GM12878 (cell line): ENCODE data around the gene ZNF493. TPM values are rescaled to one million over a fixed set of nuclear protein-coding genes. Genes with fewer than 3 reads are reported as not detected.

Source experiments
- ATAC-seq: fragments of 200-7000 bp; cut with Tn5 transposase; 3 replicates; pipeline ENCODE4 v1.9.1; 2020; ENCODE audit warnings: mild to moderate bottlenecking, moderate library complexity
- BruUV-seq: library from RNA; stranded (reverse); fragments of 400-500 nt; replicated peaks from 2 replicates; lab custom pipeline; 2021; lab: Mats Ljungman, UMichigan
- CTCF ChIA-PET: fragments of 300-600 bp; sonication (Branson Sonifier 250); formaldehyde crosslinking; extraction: SDS; loops from one replicate; lab custom pipeline; 2021; ENCODE audit warnings: inconsistent platforms; lab: Yijun Ruan, JAX
- POLR2A ChIA-PET: fragments of 350-600 bp; formaldehyde crosslinking; extraction: SDS; loops from one replicate; lab custom pipeline; 2021; ENCODE audit warnings: inconsistent platforms; lab: Charles Lee
- RAD21 ChIA-PET: fragments of 300-600 bp; sonication (Branson Sonifier 250); formaldehyde crosslinking; loops from one replicate; lab custom pipeline; 2023; ENCODE audit warnings: antibody characterized with exemption; ENCODE audit not compliant: unreplicated experiment; lab: Charles Lee
- SMC1A ChIA-PET: fragments of 300-600 bp; sonication (Branson Sonifier 250); formaldehyde crosslinking; loops from one replicate; lab custom pipeline; 2023; ENCODE audit not compliant: unreplicated experiment, uncharacterized antibody; lab: Charles Lee
- DNase-seq: peaks from one replicate; pipeline ENCODE4 v3.0.0-alpha.2; 2011; ENCODE audit warnings: low read depth, low spot score
- FAIRE-seq: peaks from 3 replicates; lab custom pipeline; 2011; peaks lifted over from hg19 to GRCh38; lab: Jason Lieb, UNC
- H2AFZ ChIP-seq: 2 replicates; pipeline ENCODE4 v1.6.0; 2011; ENCODE audit warnings: low read depth, low read length, control low read depth; ENCODE audit not compliant: control insufficient read depth
- H3K27ac ChIP-seq: 2 replicates; pipeline ENCODE4 v1.5.1; 2011; ENCODE audit warnings: control low read depth; ENCODE audit not compliant: control insufficient read depth, insufficient read depth
- H3K27me3 ChIP-seq, 2 experiments: replicated peaks in 1 of 2; 2 replicates each; pipeline versions ENCODE4 v1.6.0 to v1.6.1; 2011; ENCODE audit warnings: low read length in 1 of 2; ENCODE audit not compliant: control insufficient read depth in 2 of 2, insufficient read depth in 2 of 2
- H3K36me3 ChIP-seq, 2 experiments: 2 replicates each; pipeline ENCODE4 v1.5.1; 2011; ENCODE audit warnings: low read length in 1 of 2; ENCODE audit not compliant: control insufficient read depth in 2 of 2, insufficient read depth in 2 of 2
- H3K4me1 ChIP-seq: 2 replicates; pipeline ENCODE4 v1.6.1; 2011; ENCODE audit warnings: mild to moderate bottlenecking, low read length, moderate library complexity, mixed read lengths; ENCODE audit not compliant: control insufficient read depth, insufficient read depth
- H3K4me2 ChIP-seq: 2 replicates; pipeline ENCODE4 v1.6.0; 2011; ENCODE audit warnings: control low read depth; ENCODE audit not compliant: control insufficient read depth, insufficient read depth
- H3K4me3 ChIP-seq: fragments of 200-600 bp; sonication (generic); 2 replicates; pipeline ENCODE4 v1.5.1; 2016
- H3K79me2 ChIP-seq: 2 replicates; pipeline ENCODE4 v1.6.0; 2011; ENCODE audit warnings: low read length; ENCODE audit not compliant: control insufficient read depth, insufficient read depth
- H3K9ac ChIP-seq: 2 replicates; pipeline ENCODE4 v1.8.0; 2011; ENCODE audit warnings: low read length, control low read depth, mixed read lengths; ENCODE audit not compliant: control insufficient read depth, insufficient read depth
- H3K9me3 ChIP-seq: replicated peaks from 3 replicates; pipeline ENCODE4 v1.5.1; 2011; ENCODE audit warnings: mild to moderate bottlenecking, low read length; ENCODE audit not compliant: control insufficient read depth, insufficient read depth
- H4K20me1 ChIP-seq: 2 replicates; pipeline ENCODE4 v1.6.0; 2011; ENCODE audit not compliant: control insufficient read depth, insufficient read depth
- EP300 ChIP-seq, 2 experiments: fragments of 150-350 bp in 1 of 2; IDR thresholded peaks; 2 replicates each; pipeline ENCODE4 v1.6.1; 2011 to 2012; ENCODE audit warnings: low read depth in 2 of 2, low read length in 2 of 2, borderline replicate concordance in 1 of 2, improper control_type of control experiment in 1 of 2, inconsistent platforms in 1 of 2; ENCODE audit not compliant: control insufficient read depth in 1 of 2
- IRF4 ChIP-seq: IDR thresholded peaks from 2 replicates; pipeline ENCODE4 v1.6.1; 2011; ENCODE audit warnings: low read depth, low read length
- POU2F2 ChIP-seq: IDR thresholded peaks from 3 replicates; pipeline ENCODE4 v1.6.1; 2011; ENCODE audit warnings: low read depth, mild to moderate bottlenecking, low read length, borderline replicate concordance
- RUNX3 ChIP-seq: IDR thresholded peaks from 2 replicates; pipeline ENCODE4 v1.6.1; 2012; ENCODE audit warnings: low read length, inconsistent platforms
- ZNF274 ChIP-seq: IDR thresholded peaks from one replicate; pipeline ENCODE4 v1.8.0; 2011; ENCODE audit not compliant: insufficient read length, insufficient read depth
- WGBS: methylation state at CpG from one replicate; pipeline ENCODE4 v1.1.6; 2016; ENCODE audit warnings: low lambda C conversion rate; ENCODE audit not compliant: insufficient replicate concordance, insufficient coverage; ENCODE audit errors: missing lambda C conversion rate; 5-methylcytosine and 5-hydroxymethylcytosine counted together
- in situ Hi-C: fragments of 300-500 bp; cut with MboI; formaldehyde crosslinking; loops from 9 replicates; pipeline ENCODE4 v1.14.3; 2018; ENCODE audit warnings: mixed read lengths
- intact Hi-C: fragments of 100-400 bp; cut with micrococcal nuclease; formaldehyde crosslinking; loops from one replicate; pipeline ENCODE4 v1.14.2; 2022; ENCODE audit not compliant: unreplicated experiment
- polyA plus RNA-seq, 11 experiments: library from polyadenylated mRNA; depleted of rRNA in 4 of 11; unstranded in 6 of 11; stranded (reverse) in 5 of 11; fragments of >200 nt; fragmentation: Nextera tagmentation in 4 of 11; fragmentation: Illumina TruSeq in 1 of 11; extraction: Ambion mirVana in 4 of 11; extraction: Trizol in 1 of 11; gene quantifications; 1 replicate in 1 of 11; 2 replicates in 10 of 11; pipeline versions ENCODE4 v1.2.1 to v1.2.3, GENCODE V29; 2011 to 2016; ENCODE audit warnings: inconsistent platforms in 2 of 11, missing spikeins in 2 of 11, low read depth in 1 of 11
- total RNA-seq, 4 experiments: library from RNA; depleted of rRNA in 3 of 4; stranded (reverse); fragments of >200 nt in 3 of 4; fragmentation: Illumina TruSeq in 1 of 4; extraction: Trizol in 1 of 4; gene quantifications; 2 replicates each; pipeline versions ENCODE4 v1.2.1 to v1.2.3, GENCODE V29; 2013 to 2021
- TF ChIP-seq, protein P1 (sequence below): IDR thresholded peaks from 2 replicates; pipeline ENCODE4 v1.6.1; 2012; ENCODE audit warnings: mild to moderate bottlenecking, low read depth, low read length

Gene ZNF493
- total and polyA plus RNA-seq, 10 of the 15 experiments (the other 5 are each of a cell fraction or from before 2014, with no cell fraction given), result 2.9 to 17.6 (median 8.3) TPM

GRCh38 chr19:21423057-21424041, 26.4 kb downstream of the ZNF493 start:
- peak; percentile 28 for TF ChIP-seq ZNF274
- no peak for TF ChIP-seq POU2F2
- Histone ChIP-seq H3K4me3 (no peak overlapping the region), H3K27me3 (no peaks in the 10 kb centered on the region), H3K27ac (no peak overlapping the region), H3K9me3 (peaks cover 7% of the 10 kb centered on the region; the same call in 2 of the 3 replicates), H3K36me3 (no peaks in the 10 kb centered on the region), H3K4me2 (no peak overlapping the region), H4K20me1 (no peaks in the 10 kb centered on the region), H3K4me1 (no peaks in the 10 kb centered on the region), H2AFZ (no peak overlapping the region), H3K9ac (no peak overlapping the region), H3K79me2 (no peaks in the 10 kb centered on the region)
- no peak for FAIRE-seq
- ChIA-PET RAD21 (no interaction called here), CTCF (no interaction called here), SMC1A (no interaction called here), POLR2A (no interaction called here)
- in situ Hi-C loops (no loop called here), intact Hi-C loops (no loop called here)
- no peak for DNase-seq
- ATAC-seq, result no peak
- BruUV-seq, result no TSS peak
- 88% methylated on average over 1 of the region's 1 CpG for WGBS

DNA sequence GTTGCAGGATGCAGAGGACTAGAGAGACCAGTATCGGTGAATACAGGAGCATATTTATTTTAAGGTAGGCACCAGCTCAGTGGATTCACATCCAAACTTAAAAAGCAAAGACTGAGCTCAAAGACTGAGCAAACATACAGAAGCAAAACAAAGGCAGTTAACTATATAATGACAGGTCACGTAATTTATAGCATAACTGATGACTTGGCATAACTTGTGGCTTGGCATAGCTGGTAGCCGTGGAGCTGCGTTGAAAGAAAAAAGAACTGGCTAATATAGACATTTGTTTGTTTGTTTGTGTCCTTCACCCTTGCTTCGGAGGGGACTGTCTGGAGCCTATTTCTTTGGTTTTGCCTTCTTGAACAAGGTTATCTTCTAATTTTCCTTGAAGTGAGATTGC, 33.7 kb downstream of the ZNF493 start:
- DNase-seq (no peak), ATAC-seq (no peak), FAIRE-seq (no peak)
- WGBS, result 27% methylated on average over 5 of the region's 5 CpGs
- no peak overlapping the region for H3K9ac ChIP-seq
- no peaks in the 10 kb centered on the region for H4K20me1 ChIP-seq
- H3K4me1 ChIP-seq, result no peaks in the 10 kb centered on the region
- H3K9me3 ChIP-seq, result no peaks in the 10 kb centered on the region; the same call in 2 of the 3 replicates
- ChIA-PET RAD21 (no interaction called here), SMC1A (no interaction called here), POLR2A (no interaction called here), CTCF (no interaction called here)
- intact Hi-C loops, result no loop called here
- in situ Hi-C loops, result no loop called here
- H3K36me3 ChIP-seq, result no peaks in the 10 kb centered on the region
- H3K4me3 ChIP-seq, result no peak overlapping the region
- no peak overlapping the region for H3K27ac ChIP-seq
- H3K79me2 ChIP-seq, result no peaks in the 10 kb centered on the region
- no peaks in the 10 kb centered on the region for H3K27me3 ChIP-seq
- BruUV-seq, result no TSS peak
- TF ChIP-seq, protein P1, sequence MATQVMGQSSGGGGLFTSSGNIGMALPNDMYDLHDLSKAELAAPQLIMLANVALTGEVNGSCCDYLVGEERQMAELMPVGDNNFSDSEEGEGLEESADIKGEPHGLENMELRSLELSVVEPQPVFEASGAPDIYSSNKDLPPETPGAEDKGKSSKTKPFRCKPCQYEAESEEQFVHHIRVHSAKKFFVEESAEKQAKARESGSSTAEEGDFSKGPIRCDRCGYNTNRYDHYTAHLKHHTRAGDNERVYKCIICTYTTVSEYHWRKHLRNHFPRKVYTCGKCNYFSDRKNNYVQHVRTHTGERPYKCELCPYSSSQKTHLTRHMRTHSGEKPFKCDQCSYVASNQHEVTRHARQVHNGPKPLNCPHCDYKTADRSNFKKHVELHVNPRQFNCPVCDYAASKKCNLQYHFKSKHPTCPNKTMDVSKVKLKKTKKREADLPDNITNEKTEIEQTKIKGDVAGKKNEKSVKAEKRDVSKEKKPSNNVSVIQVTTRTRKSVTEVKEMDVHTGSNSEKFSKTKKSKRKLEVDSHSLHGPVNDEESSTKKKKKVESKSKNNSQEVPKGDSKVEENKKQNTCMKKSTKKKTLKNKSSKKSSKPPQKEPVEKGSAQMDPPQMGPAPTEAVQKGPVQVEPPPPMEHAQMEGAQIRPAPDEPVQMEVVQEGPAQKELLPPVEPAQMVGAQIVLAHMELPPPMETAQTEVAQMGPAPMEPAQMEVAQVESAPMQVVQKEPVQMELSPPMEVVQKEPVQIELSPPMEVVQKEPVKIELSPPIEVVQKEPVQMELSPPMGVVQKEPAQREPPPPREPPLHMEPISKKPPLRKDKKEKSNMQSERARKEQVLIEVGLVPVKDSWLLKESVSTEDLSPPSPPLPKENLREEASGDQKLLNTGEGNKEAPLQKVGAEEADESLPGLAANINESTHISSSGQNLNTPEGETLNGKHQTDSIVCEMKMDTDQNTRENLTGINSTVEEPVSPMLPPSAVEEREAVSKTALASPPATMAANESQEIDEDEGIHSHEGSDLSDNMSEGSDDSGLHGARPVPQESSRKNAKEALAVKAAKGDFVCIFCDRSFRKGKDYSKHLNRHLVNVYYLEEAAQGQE, result no peak
- TF ChIP-seq EP300 (IDR thresholded peaks at IDR 0.05; ENCODE audit: borderline replicate concordance in 1 of 2, control insufficient read depth in 1 of 2, low read depth in 2 of 2, low read length in 2 of 2), result no peak
- TF ChIP-seq RUNX3, result no peak
- no peak for TF ChIP-seq IRF4
- no peak overlapping the region for H3K4me2 ChIP-seq
- H2AFZ ChIP-seq, result no peak overlapping the region
